A673 (cell line): ENCODE measurements around the gene PSD2.

ENCODE experiments used
- EZH2 ChIP-seq: fragments of 200-600 bp; sonication (generic); IDR thresholded peaks from 2 replicates; pipeline ENCODE4 v1.6.1; 2017; ENCODE audit warnings: borderline replicate concordance, low read depth, mild to moderate bottlenecking, mixed read lengths, antibody characterized with exemption, low read length; ENCODE audit not compliant: poor library complexity, severe bottlenecking
- TF ChIP-seq, protein P1 (sequence below): fragments of 300-800, 200-600 bp; sonication (generic); conservative IDR thresholded peaks from 2 replicates; pipeline ENCODE4 v1.5.1; 2017; ENCODE audit warnings: low read depth, mild to moderate bottlenecking, antibody characterized with exemption, low read length, moderate library complexity, mixed read lengths

DNA sequence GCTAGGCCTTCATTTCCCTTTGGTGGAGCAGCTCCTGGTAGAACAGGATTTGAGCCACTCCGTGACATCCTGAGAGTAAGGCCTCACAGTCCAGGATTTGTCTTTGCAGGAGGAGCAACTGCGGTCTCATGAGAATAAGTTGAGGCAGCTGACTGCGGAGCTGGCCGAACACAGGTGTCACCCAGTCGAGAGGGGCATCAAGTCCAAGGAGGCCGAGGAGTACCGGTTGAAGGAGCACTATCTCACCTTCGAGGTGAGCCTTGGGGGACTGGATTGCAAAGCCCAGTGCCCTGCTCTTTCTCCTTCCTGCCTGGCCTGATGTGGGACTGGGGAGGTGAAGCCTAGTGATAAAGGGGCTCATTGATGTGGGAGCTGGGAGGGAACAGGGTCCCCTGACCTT is 44.3 kb downstream of the PSD2 start:
- TF ChIP-seq, protein P1, sequence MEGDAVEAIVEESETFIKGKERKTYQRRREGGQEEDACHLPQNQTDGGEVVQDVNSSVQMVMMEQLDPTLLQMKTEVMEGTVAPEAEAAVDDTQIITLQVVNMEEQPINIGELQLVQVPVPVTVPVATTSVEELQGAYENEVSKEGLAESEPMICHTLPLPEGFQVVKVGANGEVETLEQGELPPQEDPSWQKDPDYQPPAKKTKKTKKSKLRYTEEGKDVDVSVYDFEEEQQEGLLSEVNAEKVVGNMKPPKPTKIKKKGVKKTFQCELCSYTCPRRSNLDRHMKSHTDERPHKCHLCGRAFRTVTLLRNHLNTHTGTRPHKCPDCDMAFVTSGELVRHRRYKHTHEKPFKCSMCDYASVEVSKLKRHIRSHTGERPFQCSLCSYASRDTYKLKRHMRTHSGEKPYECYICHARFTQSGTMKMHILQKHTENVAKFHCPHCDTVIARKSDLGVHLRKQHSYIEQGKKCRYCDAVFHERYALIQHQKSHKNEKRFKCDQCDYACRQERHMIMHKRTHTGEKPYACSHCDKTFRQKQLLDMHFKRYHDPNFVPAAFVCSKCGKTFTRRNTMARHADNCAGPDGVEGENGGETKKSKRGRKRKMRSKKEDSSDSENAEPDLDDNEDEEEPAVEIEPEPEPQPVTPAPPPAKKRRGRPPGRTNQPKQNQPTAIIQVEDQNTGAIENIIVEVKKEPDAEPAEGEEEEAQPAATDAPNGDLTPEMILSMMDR, result no peak
- TF ChIP-seq EZH2, result no peak
